ENCODE measurements around the gene MRPS17.
"Not testable (repeated sequence)": the region's sequence is repeated elsewhere in the genome, so short reads cannot be mapped to it uniquely, and the experiment has no call there.

MRPS17 gene

GRCh38 chr7:55951637-55952351 is at the start of gene MRPS17:
TSS of gene MRPS17 (plus strand) at chr7:55951877. CDS start at chr7:55953196, 1,319 bp downstream.
- DNase-seq: peak; percentile 93 to 94

GRCh38 chr7:55903985-55904759 is 47.5 kb upstream of the MRPS17 start:
- DNase-seq: no peak

DNA sequence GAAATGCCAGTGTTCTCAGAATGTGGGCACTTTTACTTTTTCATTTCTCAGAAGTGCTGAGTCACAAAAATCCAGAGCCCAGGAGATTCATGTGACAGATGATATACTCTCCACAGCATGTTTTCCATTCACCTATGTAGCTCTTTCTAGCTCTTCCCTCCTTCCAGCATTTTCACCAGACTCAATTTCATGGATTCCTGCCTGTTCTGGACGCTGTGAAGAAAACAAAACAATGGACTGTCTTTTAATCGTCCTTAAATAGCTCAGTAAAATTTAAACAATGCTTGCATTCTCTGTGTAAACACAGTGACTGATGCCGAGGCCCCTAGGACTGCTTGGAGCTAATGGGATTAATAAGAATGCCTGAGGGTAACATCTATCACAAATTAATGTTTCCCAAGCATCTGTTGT is 38.9 kb upstream of the MRPS17 start:
- no peak for DNase-seq

- no peak for DNase-seq
Observed at GRCh38 chr7:55917771-55918170, 33.9 kb upstream of the MRPS17 start.

GRCh38 chr7:55928006-55928767 is 23.5 kb upstream of the MRPS17 start:
- DNase-seq: no peak

- DNase-seq: no peak
Observed at GRCh38 chr7:55931421-55932151, 20.1 kb upstream of the MRPS17 start.

GRCh38 chr7:55939514-55940123 is 12.1 kb upstream of the MRPS17 start:
- no peak for DNase-seq

DNA sequence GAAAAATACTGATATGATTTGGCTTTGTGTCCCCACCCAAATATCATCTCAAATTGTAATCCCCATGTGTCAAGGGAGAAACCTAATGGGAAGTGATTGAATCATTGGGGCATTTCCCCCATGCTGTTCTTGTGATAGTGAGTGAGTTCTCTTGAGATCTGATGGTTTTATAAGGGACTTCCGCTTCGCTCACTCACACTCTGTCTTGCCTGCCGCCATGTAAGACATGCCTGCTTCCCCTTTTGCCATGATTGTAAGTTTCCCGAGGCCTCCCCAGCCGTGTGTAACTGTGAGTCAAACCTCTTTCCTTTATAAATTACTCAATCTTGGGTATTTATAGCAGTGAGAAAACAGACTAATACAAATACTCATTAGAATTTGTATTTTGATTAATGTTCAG is 5.1 kb upstream of the MRPS17 start:
- no peak for DNase-seq

- not testable (repeated sequence) for DNase-seq
Observed at GRCh38 chr7:55952352-55952671, 635 bp downstream of the MRPS17 start.

- no peak for DNase-seq
Observed at GRCh38 chr7:55953707-55954475, 2.2 kb downstream of the MRPS17 start.

GRCh38 chr7:55957190-55957589 is 5.5 kb downstream of the MRPS17 start:
- DNase-seq: no peak

GRCh38 chr7:55962014-55962413 is 10.3 kb downstream of the MRPS17 start:
- no peak for DNase-seq

GRCh38 chr7:55963584-55964168 is 12.0 kb downstream of the MRPS17 start:
- DNase-seq: peak in 1 of 2 donors; percentile 5

DNA sequence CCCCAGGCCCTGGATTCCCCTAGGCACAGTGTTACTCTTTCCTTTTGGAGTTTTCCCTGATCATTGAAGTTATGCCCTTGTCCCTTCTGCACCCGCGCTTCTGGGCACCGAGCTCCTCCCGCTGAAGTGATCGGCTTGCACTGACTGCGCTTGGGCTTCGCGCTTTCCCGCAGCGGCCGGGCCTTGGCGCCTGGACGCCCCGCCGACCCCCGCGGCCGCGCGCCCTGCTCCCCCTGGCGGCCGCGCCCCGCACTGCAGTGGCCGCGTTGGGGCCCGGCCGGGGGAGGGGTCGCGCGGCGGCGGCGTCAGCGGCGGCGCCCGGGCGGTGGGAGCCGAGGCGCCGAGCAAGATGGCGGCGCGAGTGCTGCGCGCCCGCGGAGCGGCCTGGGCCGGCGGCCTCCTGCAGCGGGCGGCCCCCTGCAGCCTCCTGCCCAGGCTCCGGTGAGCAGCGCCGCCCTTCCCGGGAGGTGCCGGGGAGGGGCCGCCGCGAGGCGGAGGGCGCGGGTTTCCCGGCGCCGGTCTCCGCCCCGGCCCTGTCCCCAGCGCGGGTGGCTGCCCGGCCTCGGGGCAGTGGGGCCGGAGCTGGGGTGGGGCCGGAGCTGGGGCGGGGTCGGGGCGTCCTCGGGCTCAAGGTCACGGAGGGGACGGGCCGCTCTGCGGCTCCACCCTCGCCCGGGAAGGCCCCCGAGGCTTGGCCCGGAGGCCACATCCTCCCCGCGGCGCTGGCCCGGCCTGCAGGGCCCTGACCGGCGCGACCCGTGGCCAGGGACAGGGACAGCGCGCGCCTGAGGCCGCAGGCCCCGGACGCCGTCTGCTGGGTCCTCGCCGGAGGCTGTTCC is 12.8 kb downstream of the MRPS17 start, which contains the start of gene NIPSNAP2:
TSS of gene NIPSNAP2 (plus strand) at position 325 of the 839 bp plus-strand sequence. CDS start at position 350, 25 bp downstream.
- DNase-seq: peak; percentile 69 to 70

- DNase-seq: no peak
Observed at GRCh38 chr7:55965100-55965470, 13.4 kb downstream of the MRPS17 start.

GRCh38 chr7:55965805-55966421 is 14.2 kb downstream of the MRPS17 start:
- no peak for DNase-seq

DNA sequence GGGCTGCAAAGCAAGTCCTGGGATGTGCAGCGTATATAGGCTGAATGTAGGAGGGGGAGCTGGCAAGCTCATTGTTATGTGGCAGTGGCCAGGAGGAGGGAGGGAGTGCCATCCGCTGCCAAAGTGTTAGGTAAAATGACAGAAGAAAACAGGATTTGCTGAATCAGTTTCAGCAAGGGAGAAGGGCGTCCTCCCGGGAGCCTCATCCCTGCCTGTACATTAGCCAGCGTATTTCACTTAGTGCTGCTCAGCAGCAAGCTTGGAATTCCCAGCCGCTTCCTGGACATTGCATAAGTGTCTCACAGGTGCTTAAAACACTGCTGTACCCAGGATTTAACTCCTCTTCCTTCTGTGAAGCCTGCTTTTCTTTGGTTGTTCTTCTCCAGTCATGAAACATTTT is 15.2 kb downstream of the MRPS17 start:
- DNase-seq: no peak

DNA sequence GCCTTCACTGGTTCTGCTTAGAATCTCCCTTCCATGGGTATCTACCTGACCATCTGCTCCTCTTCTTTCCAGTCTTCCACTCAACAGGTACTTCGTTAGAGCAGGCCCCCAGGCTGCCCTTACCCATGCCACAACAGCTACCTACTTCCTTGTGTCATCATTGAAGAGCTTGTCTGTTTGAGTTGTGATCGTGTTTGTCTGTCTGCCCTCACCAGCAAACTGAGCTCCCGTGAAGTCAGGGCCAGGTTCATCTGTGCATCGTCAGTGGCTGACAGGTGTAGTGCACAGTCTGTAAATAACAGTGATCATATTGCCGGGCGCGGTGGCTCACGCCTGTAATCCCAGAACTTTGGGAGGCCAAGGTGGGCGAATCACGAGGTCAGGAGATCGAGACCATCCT is 17.7 kb downstream of the MRPS17 start:
- no peak for DNase-seq

GRCh38 chr7:55970561-55970960 is 18.9 kb downstream of the MRPS17 start:
- no peak for DNase-seq

DNA sequence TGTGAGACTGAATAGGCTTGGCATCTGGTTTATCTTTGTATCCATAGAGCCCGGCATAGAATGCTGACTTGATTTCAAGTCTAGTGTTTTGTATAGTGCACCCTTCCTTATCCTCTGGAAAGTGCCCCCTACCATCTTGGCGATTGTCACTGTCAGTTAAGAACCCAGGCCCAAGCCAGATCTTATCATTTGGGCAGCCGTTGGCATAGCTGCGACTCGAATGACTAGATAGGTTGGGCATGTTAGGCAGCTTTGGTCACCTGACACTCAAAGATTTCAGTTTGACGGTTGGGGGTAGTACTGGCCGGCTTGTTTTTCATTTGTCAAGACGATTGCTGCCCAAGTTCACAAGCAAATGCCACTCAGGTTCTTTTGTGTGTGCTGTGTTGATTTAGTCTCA is 19.3 kb downstream of the MRPS17 start:
- no peak for DNase-seq
